ENCODE data around the gene SLC51B.
"Not testable (repeated sequence)": the region's sequence is repeated elsewhere in the genome, so short reads cannot be mapped to it uniquely, and the experiment has no call there.

The SLC51B gene

GRCh38 chr15:65085990-65086679 lies 40.9 kb downstream of the SLC51B start:
- no peak for DNase-seq

GRCh38 chr15:65086680-65087111 lies 41.5 kb downstream of the SLC51B start:
- no peak for DNase-seq

GRCh38 chr15:65087411-65087810 lies 42.2 kb downstream of the SLC51B start:
- no peak for DNase-seq

GRCh38 chr15:65087873-65088642 lies 42.9 kb downstream of the SLC51B start:
- no peak for DNase-seq

GRCh38 chr15:65088643-65089021 lies 43.4 kb downstream of the SLC51B start:
- DNase-seq, result no peak

GRCh38 chr15:65089206-65089824 lies 44.1 kb downstream of the SLC51B start:
- no peak for DNase-seq

- no peak for DNase-seq
Measured at GRCh38 chr15:65091946-65092770, 47.0 kb downstream of the SLC51B start.

- DNase-seq, result no peak
Measured at GRCh38 chr15:65092911-65093792, 48.0 kb downstream of the SLC51B start.

- not testable (repeated sequence) for DNase-seq
Measured at GRCh38 chr15:65093793-65094170, 48.6 kb downstream of the SLC51B start.

- no peak for DNase-seq
Measured at GRCh38 chr15:65094294-65094995, 49.3 kb downstream of the SLC51B start.

- no peak for DNase-seq
Measured at GRCh38 chr15:65095011-65095746, 50.0 kb downstream of the SLC51B start.

- no peak for DNase-seq
Measured at GRCh38 chr15:65095747-65096104, 50.5 kb downstream of the SLC51B start.

GRCh38 chr15:65096481-65097385 lies 51.5 kb downstream of the SLC51B start:
- no peak for DNase-seq

GRCh38 chr15:65097651-65098263 lies 52.6 kb downstream of the SLC51B start:
- no peak for DNase-seq

GRCh38 chr15:65099336-65099735 lies 54.1 kb downstream of the SLC51B start:
- DNase-seq, result no peak

GRCh38 chr15:65099801-65100200 lies 54.6 kb downstream of the SLC51B start:
- not testable (repeated sequence) for DNase-seq

- DNase-seq, result no peak
Measured at GRCh38 chr15:65100442-65100841, 55.3 kb downstream of the SLC51B start.

- peak; percentile 26 for DNase-seq
Measured at GRCh38 chr15:65101411-65101890, 56.3 kb downstream of the SLC51B start.

All from activated gamma-delta T cell treated with Interleukin-2 at 50 U/mL for 16 hours (primary cell).